ENCODE results near the gene FBXW7.

The FBXW7 gene

GRCh38 chr4:152431291-152431690 is 104.6 kb downstream of the FBXW7 start:
- no peak for DNase-seq (ENCODE audit: low read depth in 1 of 2, low spot score in 1 of 2)

GRCh38 chr4:152430507-152430906 is 105.4 kb downstream of the FBXW7 start:
- no peak for DNase-seq (ENCODE audit: low read depth in 1 of 2, low spot score in 1 of 2)

DNA sequence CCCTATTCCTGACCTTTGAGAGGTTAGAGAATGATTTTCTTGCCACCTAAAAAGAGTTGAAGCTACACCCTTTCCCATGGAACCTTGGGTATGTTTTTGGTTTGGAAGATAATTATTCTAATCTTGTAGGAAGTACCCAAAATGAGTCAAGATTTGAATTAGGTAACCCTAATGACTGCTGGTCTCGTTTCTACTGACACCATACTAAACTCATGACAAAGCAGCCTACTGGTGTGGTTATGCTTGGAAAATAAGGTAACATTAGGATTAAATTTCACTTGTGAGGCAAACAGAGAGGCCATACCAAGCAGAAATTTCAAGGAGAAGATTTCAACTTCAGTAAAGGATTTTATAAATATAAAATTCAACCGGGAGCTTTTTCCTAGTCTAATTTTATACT is 107.9 kb downstream of the FBXW7 start:
- no peak for DNase-seq (ENCODE audit: low read depth in 1 of 2, low spot score in 1 of 2)

DNA sequence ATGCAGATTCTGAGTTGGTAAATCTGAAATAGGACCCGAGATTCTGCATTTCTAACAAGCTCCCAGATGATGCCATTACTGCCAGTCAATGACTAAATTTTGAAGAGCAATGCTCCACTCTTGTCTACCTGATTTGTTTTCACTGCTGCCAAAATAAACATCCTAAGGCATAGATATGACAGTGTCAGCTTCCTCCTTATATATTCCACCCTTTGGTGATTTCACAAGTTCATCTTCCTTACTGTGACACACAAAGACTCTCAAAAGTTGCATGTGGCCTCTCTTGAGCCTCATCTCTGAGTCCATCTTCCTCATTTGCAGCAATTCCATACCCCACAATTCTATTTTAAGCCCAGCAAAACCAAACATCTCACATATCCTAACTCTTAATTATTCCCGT is 110.9 kb downstream of the FBXW7 start:
- DNase-seq (ENCODE audit: low read depth in 1 of 2, low spot score in 1 of 2) = no peak

DNA sequence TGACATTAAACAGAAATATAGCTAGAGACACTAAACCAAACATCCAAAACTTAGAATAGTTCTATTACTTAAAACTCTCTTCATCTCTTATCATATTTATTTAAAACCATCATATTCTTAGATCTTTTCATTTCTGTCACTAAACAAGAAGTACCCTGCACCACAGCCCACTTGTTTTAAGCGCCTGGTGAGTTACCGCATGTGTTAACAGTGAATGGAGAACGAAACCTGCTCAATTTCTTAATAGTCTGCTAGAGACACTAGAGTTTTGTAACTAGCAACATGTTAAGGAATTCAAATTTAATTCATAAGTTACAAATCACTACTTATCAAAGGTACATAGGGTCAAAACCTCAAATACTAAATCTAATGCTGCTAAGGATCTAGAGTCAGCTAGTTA is 111.5 kb downstream of the FBXW7 start:
- DNase-seq (ENCODE audit: low read depth in 1 of 2, low spot score in 1 of 2) = no peak

- DNase-seq (ENCODE audit: low read depth in 1 of 2, low spot score in 1 of 2) = no peak
Observed at GRCh38 chr4:152422817-152423320, 113.0 kb downstream of the FBXW7 start.

DNA sequence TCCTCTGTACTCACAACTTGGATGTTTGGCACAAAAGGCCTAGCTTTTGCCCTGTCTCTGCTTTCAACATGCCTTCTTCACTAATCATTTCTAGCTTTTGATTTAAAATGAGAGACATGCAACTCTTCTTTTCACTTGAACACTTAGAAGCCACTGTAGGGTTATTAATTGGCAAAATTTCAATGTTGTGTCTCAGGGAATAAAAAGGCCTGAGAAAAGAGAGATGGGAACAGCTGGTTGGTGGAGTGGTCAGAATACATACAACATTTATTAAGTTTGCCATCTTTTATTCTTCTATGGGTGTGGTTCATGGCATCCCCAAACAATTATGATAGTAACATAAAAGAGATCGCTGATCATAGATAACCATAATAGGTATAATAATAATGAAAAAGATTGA is 114.3 kb downstream of the FBXW7 start:
- no peak for DNase-seq (ENCODE audit: low read depth in 1 of 2, low spot score in 1 of 2)

- no peak for DNase-seq (ENCODE audit: low read depth in 1 of 2, low spot score in 1 of 2)
Observed at GRCh38 chr4:152419809-152420208, 116.1 kb downstream of the FBXW7 start.

DNA sequence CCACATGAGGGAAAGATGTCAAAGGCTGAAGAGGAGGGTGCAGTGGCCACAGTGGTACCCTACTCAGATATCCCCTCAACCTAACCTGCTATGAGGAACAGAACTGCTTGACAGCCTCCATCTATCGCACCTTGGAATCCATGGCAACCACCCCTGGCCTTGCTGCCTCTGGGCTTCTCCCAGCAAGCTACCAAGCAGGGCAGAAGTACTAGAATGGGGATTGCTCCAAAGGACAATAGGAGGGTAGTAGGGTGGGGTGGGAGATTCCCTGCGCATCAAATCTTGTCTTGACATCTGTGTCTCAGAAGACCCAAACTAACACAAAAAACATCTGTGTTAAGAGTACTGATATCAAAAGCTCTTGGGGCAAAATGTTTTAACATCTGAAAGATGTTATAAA is 118.2 kb downstream of the FBXW7 start:
- DNase-seq (ENCODE audit: low read depth in 1 of 2, low spot score in 1 of 2) = no peak

GRCh38 chr4:152415980-152416379 is 119.9 kb downstream of the FBXW7 start:
- no peak for DNase-seq (ENCODE audit: low read depth in 1 of 2, low spot score in 1 of 2)

DNA sequence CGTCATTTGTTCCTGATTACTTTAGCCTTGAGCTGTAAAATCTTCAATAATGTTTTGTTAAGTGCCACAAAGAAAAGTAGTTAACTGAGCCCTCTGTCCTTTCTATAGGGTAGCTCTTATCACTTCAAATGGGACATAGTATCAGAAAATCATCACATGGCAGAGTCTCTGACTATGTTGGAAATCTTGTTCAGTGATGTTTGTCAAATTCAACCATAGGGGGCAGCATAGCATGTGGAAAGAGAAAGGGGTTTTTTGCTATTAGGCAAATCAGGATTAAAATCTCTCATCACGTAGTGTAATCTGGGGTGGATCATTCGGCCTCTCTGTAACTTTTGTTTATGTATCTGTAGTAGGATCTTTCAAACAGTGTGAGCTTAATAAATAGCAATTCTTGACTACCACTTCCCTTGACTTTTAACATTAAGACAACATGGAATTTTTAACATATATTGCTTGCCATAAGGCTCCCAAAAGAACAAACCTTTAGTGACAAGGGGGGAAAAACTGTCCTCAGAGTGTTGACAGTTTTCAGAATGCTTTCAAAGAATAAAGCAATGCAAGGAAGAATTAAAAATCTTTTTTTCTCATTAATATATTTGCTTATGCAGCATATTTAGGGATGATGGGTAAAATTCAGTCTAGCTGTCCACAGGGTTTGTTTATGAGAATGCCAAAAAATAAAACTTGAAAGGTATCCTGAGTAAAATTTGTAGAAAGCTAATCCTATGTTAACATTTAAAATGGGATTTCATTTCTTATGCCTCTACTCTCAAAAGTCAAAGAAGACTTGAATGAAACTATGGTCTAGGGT is 127.2 kb downstream of the FBXW7 start:
- no peak for DNase-seq (ENCODE audit: low read depth in 1 of 2, low spot score in 1 of 2)

GRCh38 chr4:152401424-152401823 is 134.5 kb downstream of the FBXW7 start:
- DNase-seq (ENCODE audit: low read depth in 1 of 2, low spot score in 1 of 2) = no peak

- no peak for DNase-seq (ENCODE audit: low read depth in 1 of 2, low spot score in 1 of 2)
Observed at GRCh38 chr4:152399246-152399645, 136.6 kb downstream of the FBXW7 start.

DNA sequence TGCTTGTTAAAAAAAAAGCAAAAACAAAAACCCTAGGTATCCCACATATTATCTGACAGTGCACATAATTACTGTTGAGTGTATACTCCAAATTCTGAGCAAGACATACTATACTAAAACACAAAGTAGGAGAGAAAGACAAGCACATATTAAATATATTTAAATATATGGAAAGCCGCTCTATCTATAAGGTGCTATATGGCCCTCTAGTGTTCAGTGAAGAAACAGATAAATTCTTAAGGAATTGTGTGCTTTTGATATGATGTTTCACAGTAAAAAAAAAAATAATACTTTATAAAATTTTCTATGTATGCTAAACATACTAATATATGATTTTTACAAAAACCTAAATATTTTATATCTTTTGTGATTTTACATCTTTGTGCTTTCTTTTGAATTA is 137.8 kb downstream of the FBXW7 start:
- no peak for DNase-seq (ENCODE audit: low read depth in 1 of 2, low spot score in 1 of 2)

DNA sequence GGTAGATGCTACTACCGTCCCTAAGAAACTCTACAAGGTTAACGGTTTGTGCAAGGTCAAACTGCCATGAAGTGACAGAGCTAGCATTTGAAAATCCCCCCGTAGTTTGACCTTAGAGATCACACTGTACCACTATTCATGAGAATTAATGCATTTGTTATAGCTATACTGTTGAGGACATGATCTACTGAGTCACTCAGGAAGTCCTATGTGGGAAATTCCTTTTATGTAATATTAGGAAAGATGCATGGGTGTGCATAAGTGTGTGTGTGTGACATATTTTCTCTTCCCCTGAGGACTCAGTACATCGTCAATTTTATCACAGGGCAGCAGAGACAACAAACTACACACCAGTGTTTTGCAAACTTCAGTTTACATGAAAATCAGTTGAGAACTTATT is 141.1 kb downstream of the FBXW7 start:
- DNase-seq (ENCODE audit: low read depth in 1 of 2, low spot score in 1 of 2) = no peak

GRCh38 chr4:152392079-152392478 is 143.8 kb downstream of the FBXW7 start:
- DNase-seq (ENCODE audit: low read depth in 1 of 2, low spot score in 1 of 2) = no peak

DNA sequence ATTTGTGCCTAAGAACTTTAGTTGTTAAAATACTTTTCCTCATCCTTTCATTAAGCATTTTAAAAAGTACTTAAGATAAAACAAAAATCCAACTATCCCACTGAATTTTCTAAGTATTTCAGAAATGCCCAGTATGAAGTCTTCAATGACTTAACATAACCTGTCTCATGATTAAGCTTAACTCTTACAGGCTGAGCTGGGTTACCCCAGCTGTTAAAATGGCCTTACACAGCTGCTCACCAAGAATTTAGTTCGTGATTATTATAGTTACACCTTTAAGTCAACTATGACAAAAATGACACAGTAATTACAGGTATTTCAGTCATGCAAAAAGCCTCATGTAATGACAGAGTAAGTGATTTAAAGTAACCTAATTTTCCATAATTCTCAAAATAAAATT is 145.7 kb downstream of the FBXW7 start:
- DNase-seq (ENCODE audit: low read depth in 1 of 2, low spot score in 1 of 2) = no peak

DNA sequence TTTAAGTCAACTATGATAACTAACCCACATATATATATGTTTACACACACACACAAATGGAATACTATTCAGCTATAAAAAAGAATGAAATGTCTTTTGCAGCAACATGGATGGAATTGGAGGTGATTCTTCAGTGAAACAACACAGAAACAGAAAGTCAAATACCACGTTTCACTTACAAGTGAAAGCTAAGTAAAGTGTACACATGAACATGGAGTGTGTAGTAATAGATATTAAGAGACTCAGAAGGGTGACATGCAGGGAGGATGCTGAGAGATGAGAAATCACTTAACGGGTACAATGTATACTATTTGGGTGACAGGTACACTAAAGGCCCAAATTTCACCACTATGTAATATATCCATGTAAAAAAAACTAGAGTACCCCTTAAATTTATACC is 146.5 kb downstream of the FBXW7 start:
- no peak for DNase-seq (ENCODE audit: low read depth in 1 of 2, low spot score in 1 of 2)

- no peak for DNase-seq (ENCODE audit: low read depth in 1 of 2, low spot score in 1 of 2)
Observed at GRCh38 chr4:152385551-152385950, 150.3 kb downstream of the FBXW7 start.

DNA sequence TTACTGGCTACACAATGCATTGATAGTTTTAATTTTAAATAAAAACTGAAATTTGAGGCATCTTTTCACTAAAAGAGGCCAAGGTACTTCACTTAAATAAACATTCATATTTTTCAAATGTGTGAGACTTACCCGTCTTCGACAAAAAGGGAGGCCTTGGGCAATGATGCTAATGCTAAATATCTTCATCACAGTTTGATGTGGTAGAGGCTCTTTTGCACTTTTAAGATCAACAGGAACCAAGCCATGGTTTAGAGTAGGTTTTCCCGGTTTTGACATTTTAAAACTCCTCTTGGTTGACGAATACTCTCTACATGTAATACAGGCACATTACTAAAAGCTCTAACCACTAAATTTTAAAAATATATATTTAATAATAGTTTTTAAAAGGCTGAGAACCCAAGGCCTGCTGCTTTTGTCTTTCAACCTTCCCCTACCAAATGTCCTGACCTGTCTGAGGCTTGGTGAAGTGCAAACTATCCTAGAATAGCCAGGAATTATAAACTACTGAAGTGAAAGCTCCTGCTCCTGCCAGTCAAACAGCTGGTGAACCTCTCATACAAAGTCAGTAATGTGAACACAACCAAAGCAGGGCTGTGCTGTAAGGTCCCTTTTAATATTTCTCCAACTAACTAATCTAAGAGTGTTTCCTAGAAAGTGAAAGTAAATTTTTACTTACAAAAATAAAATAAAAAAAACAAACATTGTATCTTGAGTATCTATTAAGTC is 153.7 kb downstream of the FBXW7 start:
- DNase-seq (ENCODE audit: low read depth in 1 of 2, low spot score in 1 of 2) = no peak

- DNase-seq (ENCODE audit: low read depth in 1 of 2, low spot score in 1 of 2) = no peak
Observed at GRCh38 chr4:152380919-152381318, 155.0 kb downstream of the FBXW7 start.

DNA sequence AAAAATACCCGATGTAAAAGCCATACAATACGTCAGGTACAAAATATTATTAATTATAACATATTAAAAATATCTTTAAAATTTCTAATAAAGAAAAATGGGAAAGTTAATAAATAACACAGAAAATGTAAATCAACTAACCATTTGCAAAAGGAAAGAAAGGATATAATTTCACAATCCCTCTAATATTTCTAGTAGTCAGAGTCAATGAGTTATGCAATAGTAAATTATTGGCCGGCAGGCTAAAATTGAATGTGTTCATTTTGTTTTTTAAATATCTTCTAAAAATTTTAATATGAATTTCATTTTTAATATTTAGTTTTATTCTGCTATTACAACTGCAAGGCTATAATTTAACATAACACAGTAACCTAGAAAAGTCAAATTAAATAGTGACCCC is 155.7 kb downstream of the FBXW7 start:
- no peak for DNase-seq (ENCODE audit: low read depth in 1 of 2, low spot score in 1 of 2)

All from activated T-helper 1 cell treated with anti-CD3 and anti-CD28 coated beads, Interleukin-2, amount 50 U/mL, for 16 hours (primary cell).